Karpas-422 (cell line): ENCODE results near the gene RMDN3. TPM values are rescaled to one million over a fixed set of nuclear protein-coding genes. Genes with fewer than 3 reads are reported as not detected.

ENCODE experiments used
- DNase-seq: peaks from one replicate; pipeline ENCODE4 v3.0.0-alpha.2; 2015
- H2AFZ ChIP-seq: fragments of 200-600 bp; sonication (generic); 2 replicates; pipeline ENCODE4 v1.6.1; 2014; ENCODE audit warnings: antibody characterized with exemption, low read length, mixed read lengths
- H3K27ac ChIP-seq: fragments of 200-600 bp; sonication (generic); 2 replicates; pipeline ENCODE4 v1.5.1; 2014; ENCODE audit warnings: mild to moderate bottlenecking, low read length, moderate library complexity
- H3K27me3 ChIP-seq: fragments of 200-600 bp; sonication (generic); 2 replicates; pipeline ENCODE4 v1.6.1; 2014; ENCODE audit warnings: low read length, mixed read lengths
- H3K36me3 ChIP-seq: fragments of 200-600 bp; sonication (generic); 2 replicates; pipeline ENCODE4 v1.6.1; 2014; ENCODE audit warnings: low read length, mixed read lengths; ENCODE audit not compliant: insufficient read depth
- H3K4me1 ChIP-seq: fragments of 200-600 bp; sonication (generic); 2 replicates; pipeline ENCODE4 v1.6.1; 2014; ENCODE audit warnings: mild to moderate bottlenecking, low read length, mixed read lengths
- H3K4me2 ChIP-seq: fragments of 200-600 bp; sonication (generic); 2 replicates; pipeline ENCODE4 v1.6.1; 2014; ENCODE audit warnings: low read length, low read depth, mild to moderate bottlenecking; ENCODE audit not compliant: poor library complexity, severe bottlenecking
- H3K4me3 ChIP-seq: fragments of 200-600 bp; sonication (generic); 2 replicates; pipeline ENCODE4 v1.5.1; 2014; ENCODE audit warnings: mild to moderate bottlenecking, antibody characterized with exemption, low read length, mixed read lengths
- H3K79me2 ChIP-seq: fragments of 200-600 bp; sonication (generic); 2 replicates; pipeline ENCODE4 v1.6.1; 2014; ENCODE audit warnings: mild to moderate bottlenecking, low read length, mixed read lengths
- H3K9ac ChIP-seq: fragments of 200-600 bp; sonication (generic); 2 replicates; pipeline ENCODE4 v1.6.0; 2014; ENCODE audit warnings: low read length
- H3K9me2 ChIP-seq: fragments of 200-600 bp; sonication (generic), shearing (Covaris generic); replicated peaks from 2 replicates; pipeline ENCODE4 v1.6.0; 2014; ENCODE audit warnings: mild to moderate bottlenecking, low read length, moderate library complexity; ENCODE audit not compliant: insufficient read depth
- H3K9me3 ChIP-seq: fragments of 300-700, 200-600 bp; sonication (generic); 2 replicates; pipeline ENCODE4 v1.6.1; 2014; ENCODE audit warnings: low read length, mixed read lengths
- H4K20me1 ChIP-seq: fragments of 200-600 bp; sonication (generic); 2 replicates; pipeline ENCODE4 v1.6.1; 2014; ENCODE audit warnings: mild to moderate bottlenecking, antibody characterized with exemption, low read length, low read depth; ENCODE audit not compliant: insufficient read depth
- total RNA-seq: library from RNA; depleted of rRNA; stranded (reverse); fragments of >200 nt; shearing (Covaris generic); gene quantifications from 2 replicates; pipeline ENCODE4 v1.2.3, GENCODE V29; 2014; ENCODE audit warnings: low replicate concordance

RMDN3 gene
- total RNA-seq, 1 experiment from 2014 or later: 7.8 TPM

- Histone ChIP-seq H2AFZ (no peak overlapping the region), H3K36me3 (peaks cover 43% of the 10 kb centered on the region), H3K4me1 (peaks cover 3% of the 10 kb centered on the region; the same call in 1 of the 2 replicates), H3K9ac (no peak overlapping the region), H3K79me2 (0 out of 2 replicates have a peak, but pooled peaks cover 2% of the 10 kb centered on the region), H3K9me2 (no peaks in the 10 kb centered on the region), H3K9me3 (no peaks in the 10 kb centered on the region), H4K20me1 (no peaks in the 10 kb centered on the region), H3K4me2 (no peak overlapping the region), H3K27me3 (no peaks in the 10 kb centered on the region), H3K4me3 (no peak overlapping the region), H3K27ac (no peak overlapping the region)
- no peak for DNase-seq
Observed at GRCh38 chr15:40716165-40716564, 38.9 kb downstream of the RMDN3 start.

GRCh38 chr15:40714144-40714543 is 40.9 kb downstream of the RMDN3 start:
- Histone ChIP-seq H4K20me1 (no peaks in the 10 kb centered on the region), H3K4me2 (no peak overlapping the region), H2AFZ (no peak overlapping the region), H3K9me3 (no peaks in the 10 kb centered on the region), H3K9ac (no peak overlapping the region), H3K4me3 (no peak overlapping the region), H3K36me3 (peaks cover 40% of the 10 kb centered on the region), H3K9me2 (no peaks in the 10 kb centered on the region), H3K4me1 (no peaks in the 10 kb centered on the region), H3K27ac (no peak overlapping the region), H3K79me2 (0 out of 2 replicates have a peak, but pooled peaks cover 2% of the 10 kb centered on the region), H3K27me3 (no peaks in the 10 kb centered on the region)
- no peak for DNase-seq

DNA sequence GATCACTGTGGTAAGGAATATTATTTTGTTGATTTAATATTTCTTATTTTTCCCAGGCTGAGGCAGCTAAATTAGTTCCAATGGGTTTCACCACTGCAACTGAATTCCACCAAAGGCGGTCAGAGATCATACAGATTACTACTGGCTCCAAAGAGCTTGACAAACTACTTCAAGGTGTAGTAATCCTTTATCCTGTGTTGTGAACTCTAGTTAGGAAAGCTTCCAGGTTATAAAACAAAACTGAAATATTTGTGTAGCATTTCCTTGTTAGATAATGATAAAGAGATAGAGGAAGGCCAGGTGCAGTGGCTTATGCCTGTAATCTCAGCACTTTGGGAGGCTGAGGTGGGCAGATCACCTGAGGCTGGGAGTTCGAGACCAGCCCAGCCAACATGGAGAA is 48.9 kb downstream of the RMDN3 start:
- Histone ChIP-seq H3K9me3 (no peaks in the 10 kb centered on the region), H3K4me1 (no peaks in the 10 kb centered on the region), H2AFZ (no peak overlapping the region), H3K27me3 (no peaks in the 10 kb centered on the region), H3K79me2 (no peaks in the 10 kb centered on the region), H3K4me3 (no peak overlapping the region), H3K36me3 (peaks cover 36% of the 10 kb centered on the region), H3K9me2 (no peaks in the 10 kb centered on the region), H3K27ac (no peak overlapping the region), H4K20me1 (no peaks in the 10 kb centered on the region), H3K9ac (no peak overlapping the region), H3K4me2 (no peak overlapping the region)
- no peak for DNase-seq

DNA sequence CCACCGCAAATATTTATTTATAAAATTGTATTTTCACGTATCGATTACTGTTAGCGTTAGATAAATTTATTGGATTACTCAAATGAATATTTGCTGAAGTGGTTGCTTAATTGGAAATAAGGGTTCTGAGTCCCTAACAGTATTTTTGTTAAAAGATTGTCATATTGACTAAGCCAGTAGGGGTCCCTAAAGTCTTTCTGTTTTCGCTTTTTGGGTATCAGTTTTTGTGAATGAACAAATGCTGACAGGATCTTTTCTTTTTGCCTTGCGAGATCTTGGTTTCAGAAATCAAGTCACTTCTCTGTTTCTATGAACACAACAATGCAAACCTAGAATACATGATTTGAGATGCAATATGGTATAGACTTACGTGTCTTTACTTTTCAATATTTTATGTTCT is 53.0 kb downstream of the RMDN3 start:
- Histone ChIP-seq H3K36me3 (peaks cover 37% of the 10 kb centered on the region), H3K9me3 (no peaks in the 10 kb centered on the region), H3K4me1 (no peaks in the 10 kb centered on the region), H3K27me3 (no peaks in the 10 kb centered on the region), H3K4me3 (no peak overlapping the region), H4K20me1 (no peaks in the 10 kb centered on the region), H3K79me2 (peaks cover 20% of the 10 kb centered on the region), H3K9ac (no peak overlapping the region), H3K27ac (no peak overlapping the region), H3K9me2 (no peaks in the 10 kb centered on the region), H2AFZ (no peak overlapping the region), H3K4me2 (no peak overlapping the region)
- peak; percentile 68 for DNase-seq

DNA sequence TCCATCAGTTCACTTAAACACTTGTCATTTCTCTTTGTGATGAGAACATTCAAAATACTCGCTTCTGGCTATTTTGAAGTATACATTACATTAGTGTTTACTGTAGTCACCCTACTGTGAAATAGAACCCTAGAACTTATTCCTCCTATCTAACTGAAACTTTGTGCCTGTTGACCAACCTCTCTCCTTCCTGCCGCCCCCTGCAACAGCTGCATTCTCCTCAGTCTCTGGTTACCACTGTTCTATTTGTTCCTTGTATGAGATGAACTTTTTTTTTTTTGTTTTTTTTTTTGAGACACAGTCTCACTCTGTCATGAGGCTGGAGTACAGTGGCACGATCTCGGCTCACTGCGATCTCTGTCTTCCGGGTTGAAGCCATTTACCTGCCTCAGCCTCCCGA is 57.1 kb downstream of the RMDN3 start:
- H3K79me2 ChIP-seq: peaks cover 38% of the 10 kb centered on the region
- H3K4me2 ChIP-seq: no peak overlapping the region
- no peak overlapping the region for H3K4me3 ChIP-seq
- peaks cover 29% of the 10 kb centered on the region; the same call in 1 of the 2 replicates for H3K36me3 ChIP-seq
- H3K27ac ChIP-seq: no peak overlapping the region
- H3K9me3 ChIP-seq: no peaks in the 10 kb centered on the region
- H3K27me3 ChIP-seq: no peaks in the 10 kb centered on the region
- H3K9ac ChIP-seq: no peak overlapping the region
- no peak overlapping the region for H2AFZ ChIP-seq
- DNase-seq: no peak
- no peaks in the 10 kb centered on the region for H4K20me1 ChIP-seq
- no peaks in the 10 kb centered on the region for H3K9me2 ChIP-seq
- peaks cover 18% of the 10 kb centered on the region for H3K4me1 ChIP-seq

GRCh38 chr15:40696228-40696627 is 58.8 kb downstream of the RMDN3 start:
- Histone ChIP-seq H2AFZ (no peak overlapping the region), H3K9me2 (no peaks in the 10 kb centered on the region), H3K27ac (no peak overlapping the region; the same call in 1 of the 2 replicates), H3K4me3 (peak overlapping the region; percentile 95), H3K4me1 (peaks cover 18% of the 10 kb centered on the region), H3K9me3 (no peaks in the 10 kb centered on the region), H3K79me2 (peaks cover 38% of the 10 kb centered on the region), H3K36me3 (peaks cover 21% of the 10 kb centered on the region; the same call in 1 of the 2 replicates), H4K20me1 (no peaks in the 10 kb centered on the region), H3K4me2 (peak overlapping the region; percentile 95), H3K27me3 (no peaks in the 10 kb centered on the region), H3K9ac (peak overlapping the region; percentile 92)
- DNase-seq: no peak

GRCh38 chr15:40695469-40695890 is 59.6 kb downstream of the RMDN3 start:
- peaks cover 38% of the 10 kb centered on the region for H3K79me2 ChIP-seq
- H3K36me3 ChIP-seq: peaks cover 14% of the 10 kb centered on the region; the same call in 1 of the 2 replicates
- H2AFZ ChIP-seq: peak overlapping the region; percentile 61; the same call in 1 of the 2 replicates
- H4K20me1 ChIP-seq: no peaks in the 10 kb centered on the region
- H3K27ac ChIP-seq: peak overlapping the region; percentile 87
- H3K9me3 ChIP-seq: no peaks in the 10 kb centered on the region
- peak; percentile 73 for DNase-seq
- peaks cover 18% of the 10 kb centered on the region for H3K4me1 ChIP-seq
- peak overlapping the region; percentile 95 for H3K4me3 ChIP-seq
- peak overlapping the region; percentile 92 for H3K9ac ChIP-seq
- H3K9me2 ChIP-seq: no peaks in the 10 kb centered on the region
- peak overlapping the region; percentile 95 for H3K4me2 ChIP-seq
- no peaks in the 10 kb centered on the region for H3K27me3 ChIP-seq

GRCh38 chr15:40694688-40695468 is 60.2 kb downstream of the RMDN3 start, which contains the start of gene RAD51:
Gene RAD51, plus strand, starts transcription at chr15:40695174. Its CDS starts 3,585 bp downstream, at chr15:40698759.
- peak within 1 kb of the TSS; percentile 95 for H3K4me2 ChIP-seq
- no peaks in the 10 kb centered on the region for H4K20me1 ChIP-seq
- peaks cover 18% of the 10 kb centered on the region for H3K4me1 ChIP-seq
- peak within 1 kb of the TSS; percentile 95 for H3K4me3 ChIP-seq
- peaks cover 8% of the 10 kb centered on the region; the same call in 1 of the 2 replicates for H3K36me3 ChIP-seq
- H3K27ac ChIP-seq: peak within 1 kb of the TSS; percentile 87
- H3K9me3 ChIP-seq: no peaks in the 10 kb centered on the region
- peak within 1 kb of the TSS; percentile 92 for H3K9ac ChIP-seq
- peak; percentile 98 for DNase-seq
- H3K27me3 ChIP-seq: no peaks in the 10 kb centered on the region
- H2AFZ ChIP-seq: peak within 1 kb of the TSS; percentile 90
- peaks cover 36% of the 10 kb centered on the region for H3K79me2 ChIP-seq
- H3K9me2 ChIP-seq: no peaks in the 10 kb centered on the region
